Coronary artery (tissue), 2 donors: ENCODE measurements around the gene E2F4.

ENCODE experiments used
- DNase-seq: peaks from one replicate; pipeline ENCODE4 v3.0.0-alpha.2; 2017; ENCODE audit warnings: low spot score
- H3K27ac ChIP-seq, 2 donors: fragments of 200-600 bp; sonication (generic); one replicate each; pipeline ENCODE4 v1.5.1; 2016 to 2019
- H3K4me3 ChIP-seq: fragments of 200-600 bp; sonication (generic); 2 replicates; pipeline ENCODE4 v1.5.1; 2016; ENCODE audit warnings: mild to moderate bottlenecking, moderate library complexity
- CTCF ChIP-seq: fragments of 200-600 bp; sonication (generic); IDR thresholded peaks from one replicate; pipeline ENCODE4 v1.5.1; 2019; ENCODE audit warnings: antibody characterized with exemption

The E2F4 gene

GRCh38 chr16:67244387-67245185 is 52.6 kb downstream of the E2F4 start:
- TF ChIP-seq CTCF, result no peak
- peak overlapping the region; percentile 86 for H3K4me3 ChIP-seq
- peak overlapping the region; percentile 64 to 93 for H3K27ac ChIP-seq
- DNase-seq, result peak; percentile 87

GRCh38 chr16:67245186-67245585 is 53.2 kb downstream of the E2F4 start:
- no peak for TF ChIP-seq CTCF
- peak overlapping the region; percentile 86 for H3K4me3 ChIP-seq
- H3K27ac ChIP-seq, result peak overlapping the region; percentile 64 to 93
- no peak for DNase-seq

GRCh38 chr16:67245674-67246080 is 53.7 kb downstream of the E2F4 start:
- peak; percentile 83 for DNase-seq
- no peak for TF ChIP-seq CTCF
- Histone ChIP-seq H3K4me3 (peak overlapping the region; percentile 86), H3K27ac (peak overlapping the region; percentile 59 to 93)

GRCh38 chr16:67246081-67246755 is 54.3 kb downstream of the E2F4 start:
- H3K4me3 ChIP-seq, result peak overlapping the region; percentile 86
- TF ChIP-seq CTCF, result no peak
- peak overlapping the region; percentile 59 to 93 for H3K27ac ChIP-seq
- peak; percentile 88 for DNase-seq

- Histone ChIP-seq H3K27ac (peak overlapping the region; percentile 59 to 93), H3K4me3 (peak overlapping the region; percentile 86)
- peak; percentile 80 for DNase-seq
- no peak for TF ChIP-seq CTCF
These were observed 54.8 kb downstream of the E2F4 start for GRCh38 chr16:67246756-67247191.

- TF ChIP-seq CTCF, result no peak
- DNase-seq, result peak; percentile 99
- H3K4me3 ChIP-seq, result peak within 1 kb of the TSS; percentile 86
- peak within 1 kb of the TSS; percentile 59 to 93 for H3K27ac ChIP-seq
These were observed 55.5 kb downstream of the E2F4 start, which contains the start of gene FHOD1 for GRCh38 chr16:67247192-67248072. FHOD1 (minus strand) TSS chr16:67247481; CDS start chr16:67247410, 71 bp downstream.
